ENCODE results near the gene SLC12A5. TPM values are rescaled to one million over a fixed set of nuclear protein-coding genes. Genes with fewer than 3 reads are reported as not detected.
"Not testable (repeated sequence)": the region's sequence is repeated elsewhere in the genome, so short reads cannot be mapped to it uniquely, and the experiment has no call there.

SLC12A5 gene
- total and polyA plus RNA-seq, 3 donors from 2014 or later = 5.5 to 15.5 (median 9.2) TPM

DNA sequence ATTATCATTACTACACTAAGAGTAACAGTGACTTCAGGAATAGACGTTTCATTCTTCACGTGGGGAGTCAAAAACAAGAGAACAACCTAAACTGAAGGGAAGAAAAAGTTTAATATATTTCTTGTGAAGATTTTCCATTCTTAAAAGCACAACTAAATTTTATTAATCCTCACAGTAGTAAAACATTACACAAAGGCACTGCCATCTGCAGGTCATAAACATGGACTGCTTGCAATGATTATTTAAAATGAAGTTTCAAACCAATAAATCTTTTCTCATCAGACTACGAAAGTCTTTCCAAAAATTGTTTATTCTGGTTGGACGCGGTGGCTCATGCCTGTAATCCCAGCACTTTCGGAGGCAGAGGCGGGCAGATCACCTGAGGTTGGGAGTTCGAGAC is 58.1 kb downstream of the SLC12A5 start:
- no peak for TF ChIP-seq POLR2A (IDR thresholded peaks at IDR 0.05)
- TF ChIP-seq, protein P1, sequence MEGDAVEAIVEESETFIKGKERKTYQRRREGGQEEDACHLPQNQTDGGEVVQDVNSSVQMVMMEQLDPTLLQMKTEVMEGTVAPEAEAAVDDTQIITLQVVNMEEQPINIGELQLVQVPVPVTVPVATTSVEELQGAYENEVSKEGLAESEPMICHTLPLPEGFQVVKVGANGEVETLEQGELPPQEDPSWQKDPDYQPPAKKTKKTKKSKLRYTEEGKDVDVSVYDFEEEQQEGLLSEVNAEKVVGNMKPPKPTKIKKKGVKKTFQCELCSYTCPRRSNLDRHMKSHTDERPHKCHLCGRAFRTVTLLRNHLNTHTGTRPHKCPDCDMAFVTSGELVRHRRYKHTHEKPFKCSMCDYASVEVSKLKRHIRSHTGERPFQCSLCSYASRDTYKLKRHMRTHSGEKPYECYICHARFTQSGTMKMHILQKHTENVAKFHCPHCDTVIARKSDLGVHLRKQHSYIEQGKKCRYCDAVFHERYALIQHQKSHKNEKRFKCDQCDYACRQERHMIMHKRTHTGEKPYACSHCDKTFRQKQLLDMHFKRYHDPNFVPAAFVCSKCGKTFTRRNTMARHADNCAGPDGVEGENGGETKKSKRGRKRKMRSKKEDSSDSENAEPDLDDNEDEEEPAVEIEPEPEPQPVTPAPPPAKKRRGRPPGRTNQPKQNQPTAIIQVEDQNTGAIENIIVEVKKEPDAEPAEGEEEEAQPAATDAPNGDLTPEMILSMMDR (IDR thresholded peaks at IDR 0.05) = peak in 2 of 3 experiments; percentile 11 to 19
- H3K4me1 ChIP-seq = peaks cover 48% of the 10 kb centered on the region
- H3K4me3 ChIP-seq = no peak overlapping the region
- no peaks in the 10 kb centered on the region for H3K36me3 ChIP-seq (ENCODE audit: low read depth, missing control alignments)
- WGBS, 2 donors = 42 to 47% methylated on average over 8 of the region's 8 CpGs
- no peak for DNase-seq
- H3K9me3 ChIP-seq = no peaks in the 10 kb centered on the region
- intact Hi-C loops (cut with DNase I; ENCODE audit: low total_unique reads) = no loop called here
- H3K27ac ChIP-seq = no peak overlapping the region
- H3K27me3 ChIP-seq = no peaks in the 10 kb centered on the region

DNA sequence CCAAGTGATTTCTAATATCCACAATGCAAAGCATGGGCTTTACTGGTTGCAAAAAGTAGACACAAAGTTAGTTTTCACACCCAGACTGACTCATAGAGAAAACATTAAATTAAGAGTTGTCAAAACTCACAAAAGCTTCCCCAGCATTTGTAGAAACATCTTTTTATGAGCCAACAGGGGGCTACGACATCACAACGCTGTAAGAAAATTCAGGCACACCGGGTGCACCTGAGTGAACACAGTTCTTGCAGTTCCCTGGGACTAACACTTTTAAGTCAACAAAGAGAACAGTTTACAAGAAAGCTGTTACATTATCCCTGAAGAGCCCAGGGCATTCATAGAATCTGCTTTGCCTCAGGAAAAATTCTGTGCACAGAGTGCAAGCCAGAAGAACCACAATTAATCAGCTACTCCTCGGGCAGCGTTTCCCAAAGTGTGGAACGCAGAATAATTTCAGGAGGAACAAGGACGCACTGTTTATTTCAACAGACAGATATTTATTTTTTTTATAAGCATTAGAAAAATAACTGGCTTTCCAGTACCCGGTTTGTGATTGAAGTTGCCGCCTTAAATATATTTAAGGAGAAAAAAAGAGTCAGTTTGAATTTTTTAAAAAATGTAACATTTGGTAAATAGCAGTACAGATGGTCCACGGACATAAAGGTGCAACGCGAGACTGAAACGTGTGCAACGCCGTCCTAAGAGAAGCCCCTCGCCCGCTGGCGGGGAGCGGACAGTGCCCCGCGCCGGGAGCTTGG is 59.6 kb downstream of the SLC12A5 start:
- H3K27ac ChIP-seq = peak overlapping the region; percentile 98 to 99
- DNase-seq = no peak
- H3K36me3 ChIP-seq (ENCODE audit: low read depth, missing control alignments) = no peaks in the 10 kb centered on the region
- intact Hi-C loops (cut with DNase I; ENCODE audit: low total_unique reads) = no loop called here
- WGBS, 2 donors = 1% methylated on average over 22 of the region's 22 CpGs
- no peaks in the 10 kb centered on the region for H3K27me3 ChIP-seq
- H3K9me3 ChIP-seq = no peaks in the 10 kb centered on the region
- H3K4me1 ChIP-seq = peaks cover 43% of the 10 kb centered on the region
- TF ChIP-seq, protein P1 (IDR thresholded peaks at IDR 0.05) = no peak
- TF ChIP-seq POLR2A (IDR thresholded peaks at IDR 0.05) = no peak
- H3K4me3 ChIP-seq = peak overlapping the region; percentile 87 to 96

DNA sequence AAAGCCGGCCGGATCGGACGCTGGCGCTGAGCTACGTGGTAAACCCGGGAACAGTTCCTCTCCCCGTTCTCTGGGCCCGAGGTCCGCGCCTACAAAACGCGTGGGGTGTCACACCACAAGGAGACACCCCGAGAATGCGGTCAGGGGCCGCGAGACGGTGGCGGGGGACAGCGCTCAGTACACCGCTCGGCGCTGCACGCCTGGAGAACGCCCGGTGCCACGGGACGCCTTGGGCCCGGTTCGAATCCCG is 60.1 kb downstream of the SLC12A5 start:
- Histone ChIP-seq H3K4me3 (peak overlapping the region; percentile 87 to 96), H3K27ac (peak overlapping the region; percentile 98 to 99), H3K27me3 (no peaks in the 10 kb centered on the region), H3K4me1 (peaks cover 38% of the 10 kb centered on the region), H3K36me3 (ENCODE audit: low read depth, missing control alignments) (no peaks in the 10 kb centered on the region), H3K9me3 (no peaks in the 10 kb centered on the region)
- no peak for TF ChIP-seq POLR2A (IDR thresholded peaks at IDR 0.05)
- DNase-seq = peak; percentile 79
- WGBS, 2 donors = 0% methylated on average over 12 to 15 of the region's 31 CpGs
- intact Hi-C loops (cut with DNase I; ENCODE audit: low total_unique reads) = no loop called here

DNA sequence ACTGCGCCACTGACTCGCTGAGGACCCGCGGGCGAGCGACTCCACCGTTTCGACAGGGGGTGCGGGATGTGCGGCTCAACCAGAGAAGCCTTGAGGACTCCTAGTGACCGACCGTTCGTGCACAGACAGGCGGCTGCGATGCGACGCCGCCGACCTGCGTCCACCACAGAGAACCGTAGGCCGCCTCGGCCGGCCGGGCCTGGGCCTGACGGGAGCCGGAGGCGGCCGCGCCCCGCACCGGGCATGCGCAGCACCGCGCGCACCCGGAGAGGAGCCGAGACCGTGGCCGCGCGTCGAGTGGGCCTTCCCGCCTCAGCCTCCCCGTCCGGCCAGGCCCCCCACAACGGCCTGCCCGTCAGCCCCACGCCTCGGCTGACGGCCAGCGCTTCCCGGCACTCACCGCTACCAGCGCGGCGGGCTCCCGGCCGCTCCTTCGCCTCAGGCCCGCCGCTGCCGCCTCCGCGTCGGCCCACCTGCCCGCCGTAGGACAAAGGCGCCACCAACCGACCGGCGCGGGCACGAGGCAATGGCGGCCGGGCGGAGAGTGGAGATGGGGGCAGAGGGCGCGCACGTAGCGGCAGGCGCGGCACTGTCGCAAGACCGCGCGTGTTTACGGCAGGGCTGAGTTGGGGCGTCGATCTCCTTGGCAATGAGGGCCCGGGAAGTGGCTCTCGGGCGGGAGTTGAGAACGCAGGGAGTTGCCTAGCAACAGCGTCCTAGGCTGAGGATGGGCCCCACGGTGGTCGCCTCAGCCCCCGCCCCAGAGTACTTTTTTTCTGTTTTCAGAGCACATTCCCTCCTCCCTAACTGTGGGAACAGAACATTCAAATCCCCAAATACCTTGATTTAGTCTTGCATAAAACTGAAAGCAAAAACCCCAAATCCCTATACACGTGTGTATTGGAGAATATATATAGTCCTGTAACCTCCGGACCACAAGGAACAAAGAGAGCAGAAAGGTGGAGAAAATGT is 60.7 kb downstream of the SLC12A5 start, which contains the start of gene NCOA5:
Gene NCOA5, minus strand, starts transcription at position 546 of the 972 bp plus-strand sequence. CDS start 10,538 bp downstream, outside the sequence.
- H3K36me3 ChIP-seq (ENCODE audit: low read depth, missing control alignments) = no peaks in the 10 kb centered on the region
- peak; percentile 98 for DNase-seq
- intact Hi-C loops (cut with DNase I; ENCODE audit: low total_unique reads) = no loop called here
- H3K27ac ChIP-seq = peak within 1 kb of the TSS; percentile 98 to 99
- H3K4me1 ChIP-seq = peaks cover 32% of the 10 kb centered on the region
- H3K27me3 ChIP-seq = no peaks in the 10 kb centered on the region
- no peaks in the 10 kb centered on the region for H3K9me3 ChIP-seq
- WGBS, 2 donors = 0 to 1% methylated on average over 27 to 31 of the region's 100 CpGs
- H3K4me3 ChIP-seq = peak within 1 kb of the TSS; percentile 87 to 96
- no peak for TF ChIP-seq POLR2A (IDR thresholded peaks at IDR 0.05)
- TF ChIP-seq, protein P1 (IDR thresholded peaks at IDR 0.05) = peak in 2 of 3 experiments; percentile 4 to 18

DNA sequence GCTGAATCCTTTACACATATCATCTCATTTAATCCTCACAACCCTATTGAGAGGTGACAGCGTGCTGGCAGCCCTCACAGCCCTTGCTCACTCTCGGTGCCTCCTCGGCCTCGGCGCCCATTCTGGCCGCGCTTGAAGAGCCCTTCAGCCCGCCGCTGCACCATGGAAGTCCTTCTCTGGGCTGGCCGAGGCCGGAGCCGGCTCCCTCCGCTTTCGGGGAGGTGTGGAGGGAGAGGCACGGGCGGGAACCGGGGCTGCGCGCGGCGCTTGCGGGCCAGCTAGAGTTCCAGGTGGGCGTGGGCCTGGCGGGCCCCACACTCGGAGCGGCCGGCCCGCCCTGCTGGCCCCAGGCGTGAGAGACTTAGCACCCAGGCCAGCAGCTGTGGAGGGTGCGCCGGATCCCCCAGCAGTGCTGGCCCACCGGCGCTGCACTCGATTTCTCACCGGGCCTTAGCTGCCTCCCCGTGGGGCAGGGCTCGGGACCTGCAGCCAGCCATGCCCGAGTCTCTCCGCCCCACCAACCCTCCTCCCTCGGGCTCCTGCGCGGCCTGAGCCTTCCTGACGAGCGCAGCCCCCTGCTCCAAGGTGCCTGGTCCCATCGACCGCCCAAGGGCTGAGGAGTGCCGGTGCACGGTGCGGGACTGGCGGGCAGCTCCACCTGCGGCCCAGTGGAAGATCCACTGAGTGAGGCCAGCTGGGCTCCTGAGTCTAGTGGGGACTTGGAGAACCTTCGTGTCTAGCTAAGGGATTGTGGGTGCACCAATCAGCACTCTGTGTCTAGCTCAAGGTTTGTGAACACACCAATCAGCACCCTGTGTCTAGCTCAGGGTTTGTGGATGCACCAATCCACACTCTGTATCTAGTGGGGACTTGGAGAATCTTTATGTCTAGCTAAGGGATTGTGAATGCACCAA is 62.9 kb downstream of the SLC12A5 start:
- H3K27ac ChIP-seq = not testable (repeated sequence)

More for the DNA sequence above, 62.9 kb downstream of the SLC12A5 start:
- H3K4me3 ChIP-seq = peak overlapping the region; percentile 31 to 36
- H3K27me3 ChIP-seq; H3K36me3 ChIP-seq (ENCODE audit: low read depth, missing control alignments); intact Hi-C loops (cut with DNase I; ENCODE audit: low total_unique reads); H3K9me3 ChIP-seq: not testable (repeated sequence)
- H3K4me1 ChIP-seq = peaks cover 14% of the 10 kb centered on the region
- 73 to 85% methylated on average over 27 to 50 of the region's 52 CpGs for WGBS, 2 donors
- DNase-seq = peak; percentile 59
